Left colon (tissue), 2 donors: ENCODE measurements around the gene SERTAD1. TPM values are rescaled to one million over a fixed set of nuclear protein-coding genes. Genes with fewer than 3 reads are reported as not detected.
"Not testable (repeated sequence)": the region's sequence is repeated elsewhere in the genome, so short reads cannot be mapped to it uniquely, and the experiment has no call there.

Experiments
- ATAC-seq: fragments of 200-7000 bp; cut with Tn5 transposase; one replicate; pipeline ENCODE4 v1.9.1; 2020; ENCODE audit warnings: mild to moderate bottlenecking, moderate library complexity
- DNase-seq, 2 donors: peaks; one replicate each; pipeline ENCODE4 v3.0.0-alpha.2; 2020
- intact Hi-C, 2 donors: fragments of 100-400 bp; cut with DNase I in 1 of 2; cut with micrococcal nuclease in 1 of 2; formaldehyde crosslinking; loops; one replicate each; pipeline versions ENCODE4 v1.11.2 to v1.14.0; 2022; cut with DNase I, micrococcal nuclease
- long read RNA-seq: library from polyadenylated mRNA; unstranded; transcript quantifications from one replicate; pipeline ENCODE4 v2.0.0, GENCODE V29; 2021
- total RNA-seq, 2 donors: library from RNA; stranded (reverse); fragmentation: NEBNext Ultra II Directional; extraction: Animal tissue kit (Norgen Biotek cat#: 25700); gene quantifications; one replicate each; pipeline ENCODE4 v1.2.1, GENCODE V29; 2021
- donor health status: DM: no; HTN: no; CAD: no.
- donor health status: DM: yes; HTN: yes; CAD: no.

The SERTAD1 gene
- total RNA-seq, result 10 to 100 TPM; 12.5 to 17.9 TPM
- long read RNA-seq, transcript SERTAD1-201 (2 exons, 2,114 nt), result major isoform, 32 of 33 reads
- long read RNA-seq, partial matches to known transcripts, result 0 of 33 reads
- long read RNA-seq, other reads (novel, unspliced or antisense), result 1 of 33 reads

GRCh38 chr19:40425450-40426287, at the start of gene SERTAD1:
TSS of gene SERTAD1 (minus strand) at chr19:40425992. CDS start at chr19:40423546, 2,446 bp downstream.
- peak; percentile 100 for DNase-seq
- peak; percentile 81 for ATAC-seq
- intact Hi-C loops, result no loop called here

GRCh38 chr19:40474737-40475136, 48.9 kb upstream of the SERTAD1 start:
- intact Hi-C loops, result no loop called here
- ATAC-seq (no peak), DNase-seq (no peak)

- ATAC-seq (no peak), DNase-seq (no peak)
- intact Hi-C loops, result no loop called here
Observed at GRCh38 chr19:40472516-40472915, 46.7 kb upstream of the SERTAD1 start.

- DNase-seq (no peak), ATAC-seq (no peak)
- intact Hi-C loops, result no loop called here
Observed at GRCh38 chr19:40471111-40471510, 45.3 kb upstream of the SERTAD1 start.

- intact Hi-C loops, result loop anchor here in 1 of 2 donors (10.0 kb wide), 1 partner anchor 164 kb away; no protein-coding TSS in a partner anchor
- no peak for ATAC-seq
- no peak for DNase-seq
Observed at GRCh38 chr19:40469011-40469410, 43.2 kb upstream of the SERTAD1 start.

- intact Hi-C loops, result loop anchor here in 1 of 2 donors (10.0 kb wide), 1 partner anchor 162 kb away; no protein-coding TSS in a partner anchor
- DNase-seq, result peak in 1 of 2 donors; percentile 24
Observed at GRCh38 chr19:40466985-40467734, 41.4 kb upstream of the SERTAD1 start, which contains the start of gene SPTBN4. TSS of gene SPTBN4 (plus strand) at chr19:40467001. CDS start at chr19:40472622, 5,621 bp downstream.

GRCh38 chr19:40466219-40466984, 40.6 kb upstream of the SERTAD1 start:
- intact Hi-C loops, result loop anchor here in 1 of 2 donors (10.0 kb wide), 1 partner anchor 162 kb away; no protein-coding TSS in a partner anchor
- ATAC-seq (peak; percentile 35), DNase-seq (peak; percentile 51)

More at GRCh38 chr19:40466985-40467734, 41.4 kb upstream of the SERTAD1 start, which contains the start of gene SPTBN4:
- no peak for ATAC-seq

GRCh38 chr19:40465557-40466218, 39.9 kb upstream of the SERTAD1 start, which contains the start of gene BLVRB:
TSS of gene BLVRB (minus strand) at chr19:40465745. CDS start at chr19:40465688, 57 bp downstream.
- ATAC-seq (peak; percentile 88), DNase-seq (peak; percentile 99 to 100)
- intact Hi-C loops, result loop anchor here in 1 of 2 donors (10.0 kb wide), 1 partner anchor 161 kb away; no protein-coding TSS in a partner anchor

- ATAC-seq, result peak; percentile 34
- intact Hi-C loops, result loop anchor here in 1 of 2 donors (10.0 kb wide), 1 partner anchor 160 kb away; no protein-coding TSS in a partner anchor
- peak in 1 of 2 donors; percentile 61 for DNase-seq
Observed at GRCh38 chr19:40465025-40465556, 39.3 kb upstream of the SERTAD1 start.

- intact Hi-C loops, result loop anchor here in 1 of 2 donors (5.0 to 10.0 kb wide), 2 partner anchors 133 to 160 kb away; no protein-coding TSS in a partner anchor
- DNase-seq (peak; percentile 80 to 93), ATAC-seq (peak; percentile 40)
Observed at GRCh38 chr19:40464059-40465024, 38.5 kb upstream of the SERTAD1 start.

- intact Hi-C loops, result loop anchor here in 1 of 2 donors (5.0 to 10.0 kb wide), 2 partner anchors 134 to 159 kb away; no protein-coding TSS in a partner anchor
- not testable (repeated sequence) for DNase-seq, ATAC-seq
Observed at GRCh38 chr19:40463587-40464037, 37.8 kb upstream of the SERTAD1 start.

- ATAC-seq (no peak), DNase-seq (peak; percentile 42 to 50)
- intact Hi-C loops, result loop anchor here in 1 of 2 donors (5.0 to 10.0 kb wide), 2 partner anchors 136 to 157 kb away; no protein-coding TSS in a partner anchor
Observed at GRCh38 chr19:40461669-40462221, 36.0 kb upstream of the SERTAD1 start.

- ATAC-seq (no peak), DNase-seq (no peak)
- intact Hi-C loops, result loop anchor here in 1 of 2 donors (5.0 to 10.0 kb wide), 2 partner anchors 137 to 155 kb away; no protein-coding TSS in a partner anchor
Observed at GRCh38 chr19:40460185-40460584, 34.4 kb upstream of the SERTAD1 start.

- ATAC-seq, result no peak
- no peak for DNase-seq
- intact Hi-C loops, result no loop called here
Observed at GRCh38 chr19:40458597-40458974, 32.8 kb upstream of the SERTAD1 start.

GRCh38 chr19:40457953-40458596, 32.3 kb upstream of the SERTAD1 start:
- intact Hi-C loops, result no loop called here
- no peak for ATAC-seq
- no peak for DNase-seq
